B cell (primary cell): ENCODE results near the gene APOA5.

Experiments
- EZH2 ChIP-seq: IDR thresholded peaks from 2 replicates; pipeline ENCODE4 v1.6.1; 2012; ENCODE audit warnings: borderline replicate concordance, low read depth, mild to moderate bottlenecking, moderate library complexity, low read length; ENCODE audit not compliant: insufficient read depth, poor library complexity, severe bottlenecking
- TF ChIP-seq, protein P1 (sequence below): fragments of 200-600 bp; IDR thresholded peaks from one replicate; pipeline ENCODE4 v1.8.0; 2022; ENCODE audit warnings: antibody characterized with exemption, mild to moderate bottlenecking

DNA sequence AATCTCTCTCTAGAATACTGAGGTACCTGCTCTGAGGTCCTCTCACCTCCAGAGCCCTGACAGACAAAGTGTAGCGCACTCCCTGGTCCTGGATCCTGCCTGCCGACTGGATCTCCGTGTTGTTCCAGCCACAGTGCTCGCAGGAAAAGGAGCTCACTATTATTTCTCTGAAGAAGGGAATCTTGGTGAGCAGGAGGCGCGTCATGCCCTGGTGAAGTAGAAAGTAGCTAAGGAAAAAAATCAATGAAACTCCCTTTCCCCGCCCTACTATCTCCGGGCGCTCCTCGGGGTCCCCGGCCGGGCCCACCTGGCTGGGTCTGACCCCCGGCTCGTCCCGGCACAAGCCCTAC is 4.3 kb downstream of the APOA5 start:
- TF ChIP-seq, protein P1, sequence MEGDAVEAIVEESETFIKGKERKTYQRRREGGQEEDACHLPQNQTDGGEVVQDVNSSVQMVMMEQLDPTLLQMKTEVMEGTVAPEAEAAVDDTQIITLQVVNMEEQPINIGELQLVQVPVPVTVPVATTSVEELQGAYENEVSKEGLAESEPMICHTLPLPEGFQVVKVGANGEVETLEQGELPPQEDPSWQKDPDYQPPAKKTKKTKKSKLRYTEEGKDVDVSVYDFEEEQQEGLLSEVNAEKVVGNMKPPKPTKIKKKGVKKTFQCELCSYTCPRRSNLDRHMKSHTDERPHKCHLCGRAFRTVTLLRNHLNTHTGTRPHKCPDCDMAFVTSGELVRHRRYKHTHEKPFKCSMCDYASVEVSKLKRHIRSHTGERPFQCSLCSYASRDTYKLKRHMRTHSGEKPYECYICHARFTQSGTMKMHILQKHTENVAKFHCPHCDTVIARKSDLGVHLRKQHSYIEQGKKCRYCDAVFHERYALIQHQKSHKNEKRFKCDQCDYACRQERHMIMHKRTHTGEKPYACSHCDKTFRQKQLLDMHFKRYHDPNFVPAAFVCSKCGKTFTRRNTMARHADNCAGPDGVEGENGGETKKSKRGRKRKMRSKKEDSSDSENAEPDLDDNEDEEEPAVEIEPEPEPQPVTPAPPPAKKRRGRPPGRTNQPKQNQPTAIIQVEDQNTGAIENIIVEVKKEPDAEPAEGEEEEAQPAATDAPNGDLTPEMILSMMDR = no peak
- TF ChIP-seq EZH2 = no peak
